Middle frontal gyrus (tissue), 1 donor: ENCODE data around the gene MYO18A.
"Not testable (repeated sequence)": the region's sequence is repeated elsewhere in the genome, so short reads cannot be mapped to it uniquely, and the experiment has no call there.

Experiments used
- DNase-seq: peaks from one replicate; pipeline ENCODE4 v3.0.0-alpha.2; 2015; ENCODE audit warnings: low spot score; ENCODE audit errors: extremely low spot score

The MYO18A gene

GRCh38 chr17:29107084-29107483, 73.1 kb downstream of the MYO18A start:
- no peak for DNase-seq

- no peak for DNase-seq
Observed at GRCh38 chr17:29103341-29103740, 76.9 kb downstream of the MYO18A start.

- no peak for DNase-seq
Observed at GRCh38 chr17:29102741-29103181, 77.4 kb downstream of the MYO18A start.

GRCh38 chr17:29102046-29102445, 78.2 kb downstream of the MYO18A start:
- no peak for DNase-seq

GRCh38 chr17:29100296-29100695, 79.9 kb downstream of the MYO18A start:
- no peak for DNase-seq

GRCh38 chr17:29099527-29099926, 80.7 kb downstream of the MYO18A start:
- DNase-seq, result no peak

- DNase-seq, result no peak
Observed at GRCh38 chr17:29096094-29096493, 84.1 kb downstream of the MYO18A start.

- no peak for DNase-seq
Observed at GRCh38 chr17:29095439-29095838, 84.8 kb downstream of the MYO18A start.

GRCh38 chr17:29094101-29094708, 86.0 kb downstream of the MYO18A start:
- DNase-seq, result no peak

GRCh38 chr17:29093090-29093871, 86.9 kb downstream of the MYO18A start:
- DNase-seq, result no peak

- DNase-seq, result no peak
Observed at GRCh38 chr17:29091606-29092289, 88.5 kb downstream of the MYO18A start.

GRCh38 chr17:29090750-29091605, 89.2 kb downstream of the MYO18A start:
- no peak for DNase-seq

GRCh38 chr17:29090108-29090507, 90.1 kb downstream of the MYO18A start:
- DNase-seq, result no peak

GRCh38 chr17:29089601-29090044, 90.6 kb downstream of the MYO18A start:
- no peak for DNase-seq

GRCh38 chr17:29088782-29089181, 91.4 kb downstream of the MYO18A start:
- not testable (repeated sequence) for DNase-seq

- no peak for DNase-seq
Observed at GRCh38 chr17:29086628-29087332, 93.4 kb downstream of the MYO18A start.

- DNase-seq, result no peak
Observed at GRCh38 chr17:29085223-29085622, 95.0 kb downstream of the MYO18A start.

GRCh38 chr17:29084541-29085146, 95.6 kb downstream of the MYO18A start:
- no peak for DNase-seq

GRCh38 chr17:29080965-29081364, 99.2 kb downstream of the MYO18A start:
- no peak for DNase-seq

- no peak for DNase-seq
Observed at GRCh38 chr17:29080323-29080722, 99.9 kb downstream of the MYO18A start.
